H9 (cell line): ENCODE measurements around the gene ACTN1. TPM values are rescaled to one million over a fixed set of nuclear protein-coding genes. Genes with fewer than 3 reads are reported as not detected.

Experiments used
- DNase-seq: peaks from one replicate; pipeline ENCODE4 v3.0.0-alpha.2; 2017
- H2AFZ ChIP-seq: one replicate; pipeline ENCODE4 v1.6.1; 2013; ENCODE audit warnings: mild to moderate bottlenecking, low read length, control low read depth, moderate library complexity
- H2AK5ac ChIP-seq: 2 replicates; pipeline ENCODE4 v1.6.1; 2013; ENCODE audit warnings: low read length, control low read depth, mixed read lengths; ENCODE audit not compliant: insufficient read length
- H2BK120ac ChIP-seq: one replicate; pipeline ENCODE4 v1.6.1; 2013; ENCODE audit warnings: low read depth, mild to moderate bottlenecking, low read length, control low read depth, inconsistent platforms; ENCODE audit not compliant: poor library complexity, severe bottlenecking
- H2BK12ac ChIP-seq: 2 replicates; pipeline ENCODE4 v1.6.1; 2013; ENCODE audit warnings: low read length, control low read depth, mixed read lengths, low read depth; ENCODE audit not compliant: insufficient read length
- H2BK15ac ChIP-seq: 2 replicates; pipeline ENCODE4 v1.6.1; 2013; ENCODE audit warnings: low read depth, low read length, control low read depth
- H2BK20ac ChIP-seq: one replicate; pipeline ENCODE4 v1.6.1; 2013; ENCODE audit warnings: low read depth, mild to moderate bottlenecking, low read length, control low read depth, inconsistent platforms; ENCODE audit not compliant: poor library complexity, severe bottlenecking
- H2BK5ac ChIP-seq: 2 replicates; pipeline ENCODE4 v1.6.1; 2013; ENCODE audit warnings: low read length, control low read depth, mixed read lengths; ENCODE audit not compliant: insufficient read length
- H3K14ac ChIP-seq: 2 replicates; pipeline ENCODE4 v1.6.1; 2013; ENCODE audit warnings: low read length, control low read depth; ENCODE audit not compliant: insufficient read depth
- H3K18ac ChIP-seq: 2 replicates; pipeline ENCODE4 v1.6.1; 2013; ENCODE audit warnings: low read depth, mild to moderate bottlenecking, mixed read lengths, low read length, control low read depth; ENCODE audit not compliant: insufficient read length
- H3K23ac ChIP-seq: 2 replicates; pipeline ENCODE4 v1.6.1; 2013; ENCODE audit warnings: low read length, control low read depth, mixed read lengths, low read depth; ENCODE audit not compliant: insufficient read length
- H3K23me2 ChIP-seq: 2 replicates; pipeline ENCODE4 v1.6.1; 2013; ENCODE audit warnings: low read depth, mild to moderate bottlenecking, mixed read lengths, low read length, control low read depth; ENCODE audit not compliant: insufficient read length, poor library complexity, severe bottlenecking
- H3K27ac ChIP-seq: 2 replicates; pipeline ENCODE4 v1.5.1; 2013; ENCODE audit warnings: low read length, control low read depth, mixed read lengths, low read depth; ENCODE audit not compliant: insufficient read length
- H3K27me3 ChIP-seq: 2 replicates; pipeline ENCODE4 v1.6.1; 2013; ENCODE audit warnings: low read length, control low read depth, inconsistent platforms; ENCODE audit not compliant: insufficient read depth
- H3K4ac ChIP-seq: 2 replicates; pipeline ENCODE4 v1.6.1; 2013; ENCODE audit warnings: low read depth, mild to moderate bottlenecking, control low read depth, inconsistent platforms, low read length, moderate library complexity
- H3K4me1 ChIP-seq: 2 replicates; pipeline ENCODE4 v1.6.1; 2013; ENCODE audit warnings: low read length, control low read depth, inconsistent platforms; ENCODE audit not compliant: insufficient read depth
- H3K4me2 ChIP-seq: 2 replicates; pipeline ENCODE4 v1.6.1; 2013; ENCODE audit warnings: low read length, control low read depth, mixed read lengths; ENCODE audit not compliant: insufficient read length, insufficient read depth
- H3K56ac ChIP-seq: 2 replicates; pipeline ENCODE4 v1.6.1; 2013; ENCODE audit warnings: low read depth, mild to moderate bottlenecking, mixed read lengths, low read length, control low read depth; ENCODE audit not compliant: insufficient read length
- H3K79me1 ChIP-seq: 2 replicates; pipeline ENCODE4 v1.6.1; 2013; ENCODE audit warnings: low read depth, mild to moderate bottlenecking, moderate library complexity, low read length, control low read depth, inconsistent platforms; ENCODE audit not compliant: insufficient read depth, poor library complexity, severe bottlenecking
- H3K79me2 ChIP-seq: 2 replicates; pipeline ENCODE4 v1.6.1; 2013; ENCODE audit warnings: low read length, control low read depth, inconsistent platforms; ENCODE audit not compliant: insufficient read depth
- H3K9ac ChIP-seq: 2 replicates; pipeline ENCODE4 v1.6.1; 2013; ENCODE audit warnings: low read length, control low read depth, mixed read lengths; ENCODE audit not compliant: insufficient read length; ENCODE audit errors: extremely low read depth
- H3K9me3 ChIP-seq: one replicate; pipeline ENCODE4 v1.6.1; 2013; ENCODE audit warnings: low read depth, low read length, inconsistent platforms; ENCODE audit not compliant: control insufficient read depth
- H3T11ph ChIP-seq: one replicate; pipeline ENCODE4 v1.6.1; 2013; ENCODE audit warnings: mild to moderate bottlenecking, low read length, control low read depth, inconsistent platforms
- H4K20me1 ChIP-seq: one replicate; pipeline ENCODE4 v1.6.1; 2013; ENCODE audit not compliant: control insufficient read depth, insufficient read length, insufficient read depth
- H4K5ac ChIP-seq: 2 replicates; pipeline ENCODE4 v1.6.1; 2013; ENCODE audit warnings: low read depth, mild to moderate bottlenecking, mixed read lengths, low read length, control low read depth; ENCODE audit not compliant: insufficient read length
- H4K8ac ChIP-seq: replicated peaks from 2 replicates; pipeline ENCODE4 v1.6.1; 2013; ENCODE audit warnings: low read length, control low read depth, mixed read lengths, low read depth; ENCODE audit not compliant: insufficient read length
- H4K91ac ChIP-seq: 2 replicates; pipeline ENCODE4 v1.6.1; 2013; ENCODE audit warnings: low read depth, mild to moderate bottlenecking, moderate library complexity, mixed read lengths, low read length, control low read depth; ENCODE audit not compliant: insufficient read length
- H3K27ac Mint-ChIP-seq, 3 experiments: 2 replicates in 2 of 3; 3 replicates in 1 of 3; pipeline ENCODE4 v1.8.0; 2020 to 2021; ENCODE audit warnings: mixed read lengths in 3 of 3, mild to moderate bottlenecking in 1 of 3, moderate library complexity in 1 of 3
- H3K27me3 Mint-ChIP-seq: 2 replicates; pipeline ENCODE4 v1.8.0; 2021; ENCODE audit warnings: low read depth, mild to moderate bottlenecking, moderate library complexity, mixed read lengths
- H3K36me3 Mint-ChIP-seq, 3 experiments: 2 replicates in 2 of 3; 3 replicates in 1 of 3; pipeline ENCODE4 v1.8.0; 2020 to 2021; ENCODE audit warnings: low read depth in 3 of 3, mixed read lengths in 3 of 3; ENCODE audit not compliant: insufficient read depth in 1 of 3
- H3K4me1 Mint-ChIP-seq, 2 experiments: 2 replicates each; pipeline ENCODE4 v1.8.0; 2020; ENCODE audit warnings: mixed read lengths in 2 of 2
- H3K4me3 Mint-ChIP-seq, 2 experiments: 2 replicates in 1 of 2; 3 replicates in 1 of 2; pipeline ENCODE4 v1.8.0; 2020 to 2021; ENCODE audit warnings: mild to moderate bottlenecking in 2 of 2, mixed read lengths in 2 of 2, moderate library complexity in 1 of 2
- H3K9me3 Mint-ChIP-seq, 2 experiments: 2 replicates in 1 of 2; 3 replicates in 1 of 2; pipeline ENCODE4 v1.8.0; 2020; ENCODE audit warnings: mild to moderate bottlenecking in 2 of 2, mixed read lengths in 2 of 2, moderate library complexity in 1 of 2
- WGBS: extraction: QIAGEN DNeasy Blood & Tissue Kit; methylation state at CpG from one replicate; pipeline ENCODE4 v1.1.7; 2013; ENCODE audit warnings: missing lambda C conversion rate, low lambda C conversion rate, mixed read lengths; ENCODE audit not compliant: insufficient read length; ENCODE audit errors: extremely low coverage; 5-methylcytosine and 5-hydroxymethylcytosine counted together
- total RNA-seq: library from RNA; stranded (reverse); gene quantifications from 2 replicates; pipeline ENCODE4 v1.2.1, GENCODE V29; 2021
- TF ChIP-seq, protein P1 (sequence below): fragments of 200-600 bp; sonication (generic); conservative IDR thresholded peaks from 3 replicates; pipeline ENCODE4 v1.8.0; 2021; ENCODE audit warnings: antibody characterized with exemption, mild to moderate bottlenecking

Gene ACTN1
- total RNA-seq, 1 experiment from 2014 or later, result 219 TPM

GRCh38 chr14:68911594-68912227 lies 67.4 kb downstream of the ACTN1 start:
- Histone ChIP-seq H3K79me1 (no peaks in the 10 kb centered on the region), H3K79me2 (no peaks in the 10 kb centered on the region; the same call in 1 of the 2 replicates), H4K91ac (no peak overlapping the region), H3K4ac (no peak overlapping the region), H3K23ac (no peak overlapping the region), H4K20me1 (no peaks in the 10 kb centered on the region), H3K14ac (no peak overlapping the region), H3K4me2 (no peak overlapping the region), H2AK5ac (no peak overlapping the region), H2BK5ac (no peak overlapping the region), H3K23me2 (no peaks in the 10 kb centered on the region), H2BK15ac (no peak overlapping the region), H2AFZ (no peak overlapping the region), H3K9ac (no peak overlapping the region), H2BK12ac (no peak overlapping the region), H3K56ac (no peak overlapping the region), H4K8ac (no peak overlapping the region), H3K9me3 (no peaks in the 10 kb centered on the region), H3K18ac (no peak overlapping the region), H2BK20ac (no peak overlapping the region), H2BK120ac (no peak overlapping the region), H3T11ph (no peak overlapping the region), H3K4me1 (no peaks in the 10 kb centered on the region), H3K27me3 (no peaks in the 10 kb centered on the region), H3K27ac (no peak overlapping the region), H4K5ac (no peak overlapping the region)
- peaks cover 41 to 77% (median 60%) of the 10 kb centered on the region in 3 experiments for H3K36me3 Mint-ChIP-seq
- TF ChIP-seq, protein P1, sequence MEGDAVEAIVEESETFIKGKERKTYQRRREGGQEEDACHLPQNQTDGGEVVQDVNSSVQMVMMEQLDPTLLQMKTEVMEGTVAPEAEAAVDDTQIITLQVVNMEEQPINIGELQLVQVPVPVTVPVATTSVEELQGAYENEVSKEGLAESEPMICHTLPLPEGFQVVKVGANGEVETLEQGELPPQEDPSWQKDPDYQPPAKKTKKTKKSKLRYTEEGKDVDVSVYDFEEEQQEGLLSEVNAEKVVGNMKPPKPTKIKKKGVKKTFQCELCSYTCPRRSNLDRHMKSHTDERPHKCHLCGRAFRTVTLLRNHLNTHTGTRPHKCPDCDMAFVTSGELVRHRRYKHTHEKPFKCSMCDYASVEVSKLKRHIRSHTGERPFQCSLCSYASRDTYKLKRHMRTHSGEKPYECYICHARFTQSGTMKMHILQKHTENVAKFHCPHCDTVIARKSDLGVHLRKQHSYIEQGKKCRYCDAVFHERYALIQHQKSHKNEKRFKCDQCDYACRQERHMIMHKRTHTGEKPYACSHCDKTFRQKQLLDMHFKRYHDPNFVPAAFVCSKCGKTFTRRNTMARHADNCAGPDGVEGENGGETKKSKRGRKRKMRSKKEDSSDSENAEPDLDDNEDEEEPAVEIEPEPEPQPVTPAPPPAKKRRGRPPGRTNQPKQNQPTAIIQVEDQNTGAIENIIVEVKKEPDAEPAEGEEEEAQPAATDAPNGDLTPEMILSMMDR, result peak; percentile 100
- H3K27me3 Mint-ChIP-seq, result no peaks in the 10 kb centered on the region
- no peak overlapping the region for H3K4me3 Mint-ChIP-seq
- H3K27ac Mint-ChIP-seq, result peak overlapping the region in 1 of 3 experiments; percentile 16; a peak in 1 of 7 replicates
- peak; percentile 81 for DNase-seq
- WGBS, result no CpG with 5 or more reads among the region's 12 CpGs
- no peaks in the 10 kb centered on the region for H3K9me3 Mint-ChIP-seq
- H3K4me1 Mint-ChIP-seq, result peaks cover 4 to 7% of the 10 kb centered on the region in 2 experiments; a peak in 3 of 4 replicates
